GM12891 (cell line): Measurements from ENCODE around the gene PCDHGC3.
A peak's percentile ranks its signal among the peaks of the same experiment; 100 is the strongest.

ENCODE experiments used
- DNase-seq: peaks from one replicate; pipeline ENCODE4 v3.0.0; 2011; ENCODE audit warnings: low spot score; ENCODE audit not compliant: insufficient read length
- FAIRE-seq: peaks from 2 replicates; lab custom pipeline; 2011; peaks lifted over from hg19 to GRCh38; lab: Jason Lieb, UNC
- PAX5 ChIP-seq: IDR thresholded peaks from 2 replicates; pipeline ENCODE4 v1.6.1; 2011; ENCODE audit warnings: low read length, moderate library complexity, mild to moderate bottlenecking; ENCODE audit not compliant: insufficient read depth, severe bottlenecking
- POLR2A ChIP-seq: IDR thresholded peaks from 2 replicates; pipeline ENCODE4 v1.6.1; 2011; ENCODE audit warnings: low read depth, low read length, control low read depth
- POLR2AphosphoS5 ChIP-seq: IDR thresholded peaks from 2 replicates; pipeline ENCODE4 v1.6.1; 2011; ENCODE audit warnings: low read depth, low read length, control low read depth
- POU2F2 ChIP-seq: IDR thresholded peaks from 2 replicates; pipeline ENCODE4 v1.6.1; 2011; ENCODE audit warnings: low read depth, mild to moderate bottlenecking, control low read depth, low read length, moderate library complexity
- SPI1 ChIP-seq: IDR thresholded peaks from 2 replicates; pipeline ENCODE4 v1.6.1; 2011; ENCODE audit warnings: low read depth, low read length, control low read depth
- TAF1 ChIP-seq: IDR thresholded peaks from 2 replicates; pipeline ENCODE4 v1.6.1; 2011; ENCODE audit warnings: low read depth, low read length, control low read depth

Gene PCDHGC3

DNA sequence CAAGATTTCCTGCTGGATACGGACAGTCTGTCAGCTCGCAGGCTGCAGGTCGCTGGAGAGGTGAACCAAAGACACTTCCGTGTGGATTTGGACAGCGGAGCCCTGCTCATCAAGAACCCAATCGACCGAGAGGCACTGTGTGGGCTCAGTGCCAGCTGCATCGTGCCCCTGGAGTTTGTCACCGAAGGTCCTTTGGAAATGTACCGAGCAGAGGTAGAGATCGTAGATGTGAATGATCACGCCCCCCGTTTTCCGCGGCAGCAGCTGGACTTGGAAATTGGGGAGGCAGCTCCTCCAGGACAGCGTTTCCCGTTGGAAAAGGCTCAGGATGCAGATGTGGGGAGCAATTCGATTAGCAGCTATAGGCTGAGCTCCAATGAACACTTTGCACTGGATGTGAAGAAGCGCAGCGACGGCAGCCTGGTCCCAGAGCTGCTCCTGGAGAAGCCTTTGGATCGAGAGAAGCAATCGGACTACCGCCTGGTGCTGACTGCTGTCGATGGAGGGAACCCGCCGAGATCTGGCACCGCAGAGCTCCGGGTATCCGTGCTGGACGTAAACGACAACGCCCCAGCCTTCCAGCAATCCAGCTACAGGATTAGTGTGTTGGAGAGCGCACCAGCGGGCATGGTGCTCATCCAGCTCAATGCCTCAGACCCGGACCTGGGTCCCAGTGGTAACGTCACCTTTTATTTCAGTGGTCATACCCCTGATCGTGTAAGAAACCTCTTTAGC, 9.7 kb downstream of the PCDHGC3 start:
- TF ChIP-seq SPI1 (no peak), POLR2AphosphoS5 (no peak), POU2F2 (no peak), POLR2A (no peak), TAF1 (no peak), PAX5 (no peak)
- FAIRE-seq (peak; percentile 50), DNase-seq (no peak)

DNA sequence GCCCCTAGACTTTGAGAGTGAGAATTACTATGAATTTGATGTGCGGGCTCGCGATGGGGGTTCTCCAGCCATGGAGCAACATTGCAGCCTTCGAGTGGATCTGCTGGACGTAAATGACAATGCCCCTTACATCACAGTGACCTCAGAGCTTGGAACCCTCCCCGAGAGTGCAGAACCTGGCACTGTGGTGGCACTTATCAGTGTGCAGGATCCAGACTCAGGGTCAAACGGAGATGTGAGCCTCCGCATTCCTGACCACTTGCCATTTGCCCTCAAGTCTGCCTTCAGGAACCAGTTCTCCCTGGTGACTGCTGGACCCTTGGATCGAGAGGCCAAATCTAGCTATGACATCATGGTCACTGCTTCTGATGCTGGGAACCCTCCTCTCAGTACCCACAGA, 10.3 kb downstream of the PCDHGC3 start:
- TF ChIP-seq TAF1 (no peak), POLR2AphosphoS5 (no peak), PAX5 (no peak), POLR2A (no peak), POU2F2 (no peak), SPI1 (no peak)
- DNase-seq (no peak), FAIRE-seq (no peak)

DNA sequence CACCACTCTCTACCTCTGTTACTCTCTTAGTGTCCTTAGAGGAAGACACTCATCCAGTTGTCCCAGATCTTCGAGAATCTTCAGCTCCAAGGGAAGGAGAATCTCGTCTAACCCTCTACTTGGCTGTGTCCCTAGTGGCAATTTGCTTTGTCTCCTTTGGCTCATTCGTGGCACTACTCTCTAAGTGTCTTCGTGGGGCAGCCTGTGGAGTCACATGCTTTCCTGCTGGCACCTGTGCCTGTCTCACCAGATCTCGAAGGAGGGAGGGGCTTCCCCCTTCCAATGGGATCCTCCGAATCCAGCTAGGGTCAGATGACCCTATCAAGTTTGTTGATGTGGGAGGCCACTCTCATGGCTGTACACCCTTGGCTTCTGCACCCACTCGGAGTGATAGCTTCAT, 11.4 kb downstream of the PCDHGC3 start:
- FAIRE-seq = no peak
- no peak for TF ChIP-seq POU2F2
- TF ChIP-seq PAX5 = no peak
- TF ChIP-seq TAF1 = no peak

DNA sequence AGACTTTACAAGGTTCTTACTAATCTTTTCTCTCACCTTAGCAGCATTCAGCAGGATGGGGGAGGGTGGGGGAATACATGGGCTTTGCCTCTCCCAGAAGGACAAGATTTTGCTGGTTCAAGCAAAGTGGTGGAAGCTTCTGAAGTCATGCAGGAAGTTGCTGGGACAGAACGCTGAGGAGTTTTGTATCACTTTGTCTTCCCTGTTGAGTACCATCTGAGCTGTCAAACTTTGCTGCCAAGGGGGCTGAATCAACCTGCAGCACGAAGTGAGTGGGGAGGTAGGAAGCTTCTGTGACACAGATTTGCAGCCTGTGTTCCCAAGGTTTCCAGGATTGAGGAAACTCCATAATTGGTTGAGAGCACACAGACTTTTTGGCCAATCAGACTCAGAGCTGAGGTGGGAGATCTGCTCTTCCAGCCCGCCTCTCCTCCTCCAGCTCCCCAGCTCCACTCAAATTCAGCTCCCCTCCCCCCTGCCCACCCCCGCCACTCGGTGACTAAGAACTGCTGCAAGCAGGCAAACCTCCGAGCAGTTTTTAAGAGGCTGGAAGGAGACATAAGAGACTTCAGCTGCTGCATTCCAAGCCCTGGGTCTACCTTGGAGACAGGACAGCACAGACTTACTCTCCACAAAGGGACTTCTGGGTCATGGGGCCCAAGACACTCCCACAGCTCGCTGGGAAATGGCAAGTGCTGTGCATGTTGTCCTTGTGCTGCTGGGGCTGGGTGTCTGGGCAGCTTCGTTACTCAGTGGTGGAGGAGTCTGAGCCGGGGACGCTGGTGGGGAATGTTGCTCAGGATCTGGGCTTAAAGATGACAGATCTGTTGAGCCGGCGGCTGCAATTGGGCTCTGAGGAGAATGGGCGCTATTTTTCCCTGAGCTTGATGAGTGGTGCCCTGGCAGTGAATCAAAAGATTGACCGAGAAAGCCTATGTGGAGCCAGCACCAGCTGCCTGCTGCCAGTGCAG, 13.1 kb downstream of the PCDHGC3 start, which contains the start of gene PCDHGC5:
Gene PCDHGC5 (plus strand): TSS at position 491 of the 971 bp plus-strand sequence. CDS start 160 bp downstream, at position 651.
- no peak for DNase-seq
- FAIRE-seq = no peak
- no peak for TF ChIP-seq TAF1
- no peak for TF ChIP-seq PAX5
- TF ChIP-seq POU2F2 = no peak
- TF ChIP-seq SPI1 = no peak
- no peak for TF ChIP-seq POLR2A
- TF ChIP-seq POLR2AphosphoS5 = no peak

More for the DNA sequence above, 11.4 kb downstream of the PCDHGC3 start:
- no peak for DNase-seq

DNA sequence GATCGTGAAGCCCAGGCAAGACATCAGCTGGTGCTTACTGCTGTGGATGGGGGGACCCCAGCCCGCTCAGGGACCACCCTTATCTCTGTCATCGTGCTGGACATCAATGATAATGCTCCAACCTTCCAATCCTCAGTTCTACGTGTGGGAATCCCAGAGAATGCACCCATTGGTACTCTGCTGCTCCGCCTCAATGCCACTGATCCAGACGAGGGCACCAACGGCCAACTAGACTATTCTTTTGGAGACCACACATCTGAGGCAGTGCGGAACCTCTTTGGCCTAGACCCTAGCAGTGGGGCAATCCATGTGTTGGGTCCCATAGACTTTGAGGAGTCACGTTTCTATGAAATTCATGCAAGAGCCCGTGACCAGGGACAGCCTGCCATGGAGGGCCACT, 14.1 kb downstream of the PCDHGC3 start:
- DNase-seq (no peak), FAIRE-seq (no peak)
- TF ChIP-seq SPI1 (no peak), TAF1 (no peak), POU2F2 (no peak), POLR2A (no peak), PAX5 (no peak), POLR2AphosphoS5 (no peak)

DNA sequence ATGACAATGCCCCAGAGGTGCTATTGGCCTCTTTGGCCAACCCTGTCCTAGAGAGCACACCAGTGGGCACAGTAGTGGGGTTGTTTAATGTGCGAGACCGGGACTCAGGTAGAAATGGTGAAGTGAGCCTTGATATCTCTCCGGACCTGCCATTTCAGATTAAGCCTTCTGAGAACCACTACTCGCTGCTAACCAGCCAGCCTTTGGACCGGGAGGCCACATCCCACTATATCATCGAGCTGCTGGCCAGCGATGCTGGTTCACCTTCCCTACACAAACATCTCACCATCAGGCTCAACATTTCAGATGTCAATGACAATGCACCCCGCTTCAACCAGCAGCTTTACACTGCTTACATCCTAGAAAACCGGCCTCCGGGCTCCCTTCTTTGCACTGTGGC, 14.5 kb downstream of the PCDHGC3 start:
- FAIRE-seq (peak; percentile 16), DNase-seq (no peak)
- TF ChIP-seq PAX5 (no peak), POU2F2 (no peak), TAF1 (no peak), POLR2AphosphoS5 (no peak), POLR2A (no peak), SPI1 (no peak)

DNA sequence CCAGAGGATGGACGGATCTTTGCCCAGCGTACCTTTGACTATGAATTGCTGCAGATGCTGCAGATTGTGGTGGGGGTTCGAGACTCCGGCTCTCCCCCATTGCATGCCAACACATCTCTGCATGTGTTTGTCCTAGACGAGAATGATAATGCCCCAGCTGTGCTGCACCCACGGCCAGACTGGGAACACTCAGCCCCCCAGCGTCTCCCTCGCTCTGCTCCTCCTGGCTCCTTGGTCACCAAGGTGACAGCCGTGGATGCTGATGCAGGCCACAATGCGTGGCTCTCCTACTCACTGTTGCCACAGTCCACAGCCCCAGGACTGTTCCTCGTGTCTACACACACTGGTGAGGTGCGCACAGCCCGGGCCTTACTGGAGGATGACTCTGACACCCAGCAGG, 15.0 kb downstream of the PCDHGC3 start:
- DNase-seq = no peak
- TF ChIP-seq POU2F2 (no peak), POLR2AphosphoS5 (no peak), SPI1 (no peak), POLR2A (no peak), TAF1 (no peak), PAX5 (no peak)
- peak; percentile 43 for FAIRE-seq

DNA sequence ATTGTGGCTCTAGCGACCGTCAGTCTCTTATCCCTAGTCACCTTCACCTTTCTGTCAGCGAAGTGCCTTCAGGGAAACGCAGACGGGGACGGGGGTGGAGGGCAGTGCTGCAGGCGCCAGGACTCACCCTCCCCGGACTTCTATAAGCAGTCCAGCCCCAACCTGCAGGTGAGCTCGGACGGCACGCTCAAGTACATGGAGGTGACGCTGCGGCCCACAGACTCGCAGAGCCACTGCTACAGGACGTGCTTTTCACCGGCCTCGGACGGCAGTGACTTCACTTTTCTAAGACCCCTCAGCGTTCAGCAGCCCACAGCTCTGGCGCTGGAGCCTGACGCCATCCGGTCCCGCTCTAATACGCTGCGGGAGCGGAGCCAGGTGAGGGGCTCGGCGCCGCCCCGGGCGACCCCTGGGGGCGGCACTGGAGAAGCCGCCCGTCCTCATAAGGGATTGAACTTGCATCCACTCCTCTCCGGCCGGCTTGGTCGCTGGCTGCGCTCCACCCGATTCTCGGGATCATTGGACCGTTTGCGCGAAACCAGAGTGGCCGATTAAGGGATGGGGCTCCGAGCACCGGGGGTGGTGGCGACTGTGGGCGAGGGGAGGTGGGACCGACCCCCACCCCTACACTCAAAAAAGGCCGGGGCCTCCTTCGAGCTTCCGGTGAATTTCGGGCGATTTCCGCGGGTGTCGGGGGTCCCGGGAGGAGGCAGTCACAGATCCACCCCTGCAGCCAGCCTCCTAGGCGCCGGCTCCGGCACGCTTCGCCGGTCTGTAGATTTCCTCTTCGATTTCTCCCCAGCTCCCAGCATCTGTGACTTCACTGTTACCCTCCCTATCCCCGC, 15.8 kb downstream of the PCDHGC3 start:
- TF ChIP-seq POLR2A = no peak
- no peak for TF ChIP-seq TAF1
- no peak for TF ChIP-seq SPI1
- no peak for TF ChIP-seq POLR2AphosphoS5
- no peak for TF ChIP-seq PAX5
- TF ChIP-seq POU2F2 = no peak
- FAIRE-seq = peak; percentile 63
- no peak for DNase-seq
